ENCODE results near the gene XYLT1. TPM values are rescaled to one million over a fixed set of nuclear protein-coding genes. Genes with fewer than 3 reads are reported as not detected.

The XYLT1 gene
- total RNA-seq, 1 experiment from 2014 or later, result 12.5 TPM

DNA sequence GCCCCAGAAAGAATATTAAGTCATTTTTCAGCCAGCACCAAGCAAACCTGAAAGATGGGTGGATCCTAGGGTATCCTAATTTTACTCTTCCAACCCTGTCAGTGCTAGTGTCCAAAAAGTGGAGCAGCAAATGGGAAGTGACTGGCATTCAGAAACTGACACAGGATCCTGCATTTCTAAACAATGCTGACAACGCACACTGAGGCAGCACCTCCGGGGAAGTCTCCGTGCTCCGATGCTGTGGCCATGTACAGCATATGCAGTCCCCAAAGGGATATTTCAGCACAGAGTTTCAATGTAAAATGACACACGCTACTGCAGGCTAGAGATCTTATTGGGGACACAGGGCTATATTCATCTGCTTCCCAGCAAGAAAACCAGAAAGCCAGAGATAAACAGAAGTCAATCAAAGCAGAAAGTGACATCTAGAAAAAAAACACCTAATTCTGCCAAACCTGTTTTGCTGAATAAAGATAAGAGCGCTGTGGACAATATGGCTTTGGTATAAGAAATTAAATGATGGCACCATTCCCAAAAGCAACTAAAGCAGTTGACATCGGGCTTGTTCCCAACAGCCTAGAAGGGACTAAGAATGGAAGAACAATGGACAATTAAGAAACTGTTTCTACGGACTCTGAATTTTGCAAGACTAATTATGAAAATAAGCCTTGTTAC is 17.3 kb downstream of the XYLT1 start:
- no TSS peak for BruUV-seq (replicated peaks)
- Mint-ChIP-seq H3K4me1 (ENCODE audit: low read depth, unreplicated experiment) (no peaks in the 10 kb centered on the region), H3K27me3 (ENCODE audit: insufficient read depth, unreplicated experiment) (no peaks in the 10 kb centered on the region), H3K27ac (ENCODE audit: unreplicated experiment) (no peak overlapping the region), H3K9me3 (ENCODE audit: unreplicated experiment) (no peaks in the 10 kb centered on the region), H3K4me3 (ENCODE audit: unreplicated experiment) (no peak overlapping the region), H3K36me3 (ENCODE audit: insufficient read depth, unreplicated experiment) (peaks cover 4% of the 10 kb centered on the region)
- no peaks in the 10 kb centered on the region for H3K36me3 ChIP-seq (ENCODE audit: control insufficient read depth, insufficient read depth, low read length)
- H3K4me3 ChIP-seq (ENCODE audit: low read depth, low read length), result no peak overlapping the region
- ChIA-PET POLR2A (no interaction called here), CTCF (interaction anchor here (0.6 kb wide), 1 partner anchor 126 kb away, joined by 3 read pairs; no protein-coding TSS in a partner anchor)
- DNase-seq, result no peak
- H3K9me3 ChIP-seq, result no peaks in the 10 kb centered on the region
- intact Hi-C loops (cut with micrococcal nuclease; ENCODE audit: unreplicated experiment), result no loop called here
- H3K27me3 ChIP-seq (replicated peaks; ENCODE audit: control insufficient read depth, insufficient read depth, low read length), result no peaks in the 10 kb centered on the region
- TF ChIP-seq, protein P1, sequence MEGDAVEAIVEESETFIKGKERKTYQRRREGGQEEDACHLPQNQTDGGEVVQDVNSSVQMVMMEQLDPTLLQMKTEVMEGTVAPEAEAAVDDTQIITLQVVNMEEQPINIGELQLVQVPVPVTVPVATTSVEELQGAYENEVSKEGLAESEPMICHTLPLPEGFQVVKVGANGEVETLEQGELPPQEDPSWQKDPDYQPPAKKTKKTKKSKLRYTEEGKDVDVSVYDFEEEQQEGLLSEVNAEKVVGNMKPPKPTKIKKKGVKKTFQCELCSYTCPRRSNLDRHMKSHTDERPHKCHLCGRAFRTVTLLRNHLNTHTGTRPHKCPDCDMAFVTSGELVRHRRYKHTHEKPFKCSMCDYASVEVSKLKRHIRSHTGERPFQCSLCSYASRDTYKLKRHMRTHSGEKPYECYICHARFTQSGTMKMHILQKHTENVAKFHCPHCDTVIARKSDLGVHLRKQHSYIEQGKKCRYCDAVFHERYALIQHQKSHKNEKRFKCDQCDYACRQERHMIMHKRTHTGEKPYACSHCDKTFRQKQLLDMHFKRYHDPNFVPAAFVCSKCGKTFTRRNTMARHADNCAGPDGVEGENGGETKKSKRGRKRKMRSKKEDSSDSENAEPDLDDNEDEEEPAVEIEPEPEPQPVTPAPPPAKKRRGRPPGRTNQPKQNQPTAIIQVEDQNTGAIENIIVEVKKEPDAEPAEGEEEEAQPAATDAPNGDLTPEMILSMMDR (IDR thresholded peaks at IDR 0.05; ENCODE audit: insufficient read depth in 1 of 2, low read depth in 1 of 2, low read length in 1 of 2, severe bottlenecking in 1 of 2, unreplicated experiment in 1 of 2), result no peak
- H3K4me1 ChIP-seq, result no peaks in the 10 kb centered on the region

DNA sequence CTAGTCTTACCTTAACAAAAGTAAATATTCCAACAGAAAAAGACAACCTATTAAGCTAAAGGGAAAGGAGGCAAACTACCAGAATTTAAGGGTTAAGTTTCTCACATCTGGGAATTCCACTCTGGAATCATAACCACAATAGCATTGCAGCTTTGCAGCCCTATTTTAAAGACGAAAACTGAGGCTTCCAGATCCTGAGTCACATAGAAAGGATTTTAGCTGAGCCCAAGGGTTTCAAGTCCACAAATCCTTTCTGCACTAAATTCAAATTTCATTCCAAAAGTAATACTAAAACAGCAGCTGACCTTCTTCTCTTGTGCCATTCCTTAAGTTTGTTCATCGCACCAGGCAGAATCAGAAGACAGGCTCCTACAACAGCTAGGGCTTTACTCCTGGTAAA is 17.8 kb downstream of the XYLT1 start:
- Histone ChIP-seq H3K4me3 (ENCODE audit: low read depth, low read length) (no peak overlapping the region), H3K4me1 (no peaks in the 10 kb centered on the region), H3K36me3 (ENCODE audit: control insufficient read depth, insufficient read depth, low read length) (no peaks in the 10 kb centered on the region), H3K9me3 (no peaks in the 10 kb centered on the region), H3K27me3 (replicated peaks; ENCODE audit: control insufficient read depth, insufficient read depth, low read length) (no peaks in the 10 kb centered on the region)
- DNase-seq, result no peak
- peaks cover 4% of the 10 kb centered on the region for H3K36me3 Mint-ChIP-seq (ENCODE audit: insufficient read depth, unreplicated experiment)
- ChIA-PET POLR2A (no interaction called here), CTCF (no interaction called here)
- no peak overlapping the region for H3K4me3 Mint-ChIP-seq (ENCODE audit: unreplicated experiment)
- no peaks in the 10 kb centered on the region for H3K27me3 Mint-ChIP-seq (ENCODE audit: insufficient read depth, unreplicated experiment)
- TF ChIP-seq, protein P1 (IDR thresholded peaks at IDR 0.05; ENCODE audit: insufficient read depth in 1 of 2, low read depth in 1 of 2, low read length in 1 of 2, severe bottlenecking in 1 of 2, unreplicated experiment in 1 of 2), result no peak
- no peaks in the 10 kb centered on the region for H3K4me1 Mint-ChIP-seq (ENCODE audit: low read depth, unreplicated experiment)
- no peak overlapping the region for H3K27ac Mint-ChIP-seq (ENCODE audit: unreplicated experiment)
- intact Hi-C loops (cut with micrococcal nuclease; ENCODE audit: unreplicated experiment), result no loop called here
- BruUV-seq (replicated peaks), result no TSS peak
- no peaks in the 10 kb centered on the region for H3K9me3 Mint-ChIP-seq (ENCODE audit: unreplicated experiment)

DNA sequence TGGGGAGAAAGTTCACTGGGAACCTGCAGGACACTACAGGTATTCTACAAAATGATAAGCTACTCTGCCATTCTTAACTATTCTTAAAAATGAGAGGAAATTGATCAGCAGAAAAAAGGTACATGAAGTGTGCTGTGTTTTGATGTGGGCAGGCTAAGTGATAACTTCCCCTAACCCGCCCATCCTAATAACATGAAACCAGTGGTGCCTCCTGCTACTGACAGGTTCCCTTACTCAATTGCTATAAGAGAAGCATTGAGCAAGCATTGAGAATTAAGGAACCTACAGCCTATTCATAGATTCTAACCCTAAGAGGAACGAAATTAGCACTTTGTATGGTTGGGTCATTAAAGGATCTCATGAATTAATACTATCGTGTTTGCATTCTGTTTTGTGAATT is 18.9 kb downstream of the XYLT1 start:
- H3K4me3 Mint-ChIP-seq (ENCODE audit: unreplicated experiment), result no peak overlapping the region
- no peaks in the 10 kb centered on the region for H3K9me3 Mint-ChIP-seq (ENCODE audit: unreplicated experiment)
- no peaks in the 10 kb centered on the region for H3K4me1 Mint-ChIP-seq (ENCODE audit: low read depth, unreplicated experiment)
- no peak for DNase-seq
- no peak overlapping the region for H3K4me3 ChIP-seq (ENCODE audit: low read depth, low read length)
- TF ChIP-seq, protein P1 (IDR thresholded peaks at IDR 0.05; ENCODE audit: insufficient read depth in 1 of 2, low read depth in 1 of 2, low read length in 1 of 2, severe bottlenecking in 1 of 2, unreplicated experiment in 1 of 2), result no peak
- BruUV-seq (replicated peaks), result no TSS peak
- H3K36me3 ChIP-seq (ENCODE audit: control insufficient read depth, insufficient read depth, low read length), result no peaks in the 10 kb centered on the region
- no peaks in the 10 kb centered on the region for H3K27me3 Mint-ChIP-seq (ENCODE audit: insufficient read depth, unreplicated experiment)
- H3K27ac Mint-ChIP-seq (ENCODE audit: unreplicated experiment), result no peak overlapping the region
- intact Hi-C loops (cut with micrococcal nuclease; ENCODE audit: unreplicated experiment), result no loop called here
- H3K27me3 ChIP-seq (replicated peaks; ENCODE audit: control insufficient read depth, insufficient read depth, low read length), result no peaks in the 10 kb centered on the region
- CTCF ChIA-PET, result no interaction called here
- no peaks in the 10 kb centered on the region for H3K4me1 ChIP-seq
- POLR2A ChIA-PET, result no interaction called here
- no peaks in the 10 kb centered on the region for H3K9me3 ChIP-seq
- H3K36me3 Mint-ChIP-seq (ENCODE audit: insufficient read depth, unreplicated experiment), result no peaks in the 10 kb centered on the region
